BE2C (cell line): Measurements from ENCODE around the gene PRPF39.

ENCODE experiments used
- DNase-seq: peaks from one replicate; pipeline ENCODE4 v3.0.0-alpha.2; 2020
- H3K27me3 ChIP-seq: fragments of 250-450 bp; sonication (Bioruptor Pico); 2 replicates; pipeline ENCODE4 v1.5.1; 2020; ENCODE audit warnings: mild to moderate bottlenecking
- H3K36me3 ChIP-seq: fragments of 250-450 bp; sonication (Bioruptor Pico); 2 replicates; pipeline ENCODE4 v1.5.1; 2020; ENCODE audit warnings: mild to moderate bottlenecking
- H3K4me1 ChIP-seq: fragments of 250-450 bp; sonication (Bioruptor Pico); 2 replicates; pipeline ENCODE4 v1.5.1; 2020
- H3K4me3 ChIP-seq: 2 replicates; pipeline ENCODE4 v1.5.1; 2011; ENCODE audit warnings: low read depth, low read length
- H3K9me3 ChIP-seq: fragments of 250-450 bp; sonication (Bioruptor Pico); 2 replicates; pipeline ENCODE4 v1.5.1; 2020
- TF ChIP-seq, protein P1 (sequence below): IDR thresholded peaks from 2 replicates; pipeline ENCODE4 v1.5.1; 2012; ENCODE audit warnings: mild to moderate bottlenecking, low read depth, low read length

Gene PRPF39

DNA sequence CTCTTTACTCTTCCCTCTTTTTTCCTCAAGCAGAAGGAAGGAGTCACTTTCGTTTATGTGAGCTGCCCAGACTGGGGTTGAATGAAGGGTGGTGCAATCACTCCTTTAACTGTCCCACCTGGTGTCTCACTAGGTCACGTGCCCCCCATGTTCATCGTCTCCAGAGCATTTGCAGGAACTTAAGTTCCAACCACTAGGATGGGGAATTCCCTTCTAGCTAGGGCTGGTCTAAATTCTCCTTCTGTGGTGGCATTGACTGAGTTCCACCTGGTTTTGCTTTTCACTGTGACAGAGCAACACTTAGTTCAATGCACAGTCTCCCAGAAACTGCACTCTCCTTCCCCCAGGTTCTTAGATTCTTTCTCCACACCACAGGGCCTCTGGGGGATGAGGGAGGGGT, 61.3 kb downstream of the PRPF39 start:
- TF ChIP-seq, protein P1, sequence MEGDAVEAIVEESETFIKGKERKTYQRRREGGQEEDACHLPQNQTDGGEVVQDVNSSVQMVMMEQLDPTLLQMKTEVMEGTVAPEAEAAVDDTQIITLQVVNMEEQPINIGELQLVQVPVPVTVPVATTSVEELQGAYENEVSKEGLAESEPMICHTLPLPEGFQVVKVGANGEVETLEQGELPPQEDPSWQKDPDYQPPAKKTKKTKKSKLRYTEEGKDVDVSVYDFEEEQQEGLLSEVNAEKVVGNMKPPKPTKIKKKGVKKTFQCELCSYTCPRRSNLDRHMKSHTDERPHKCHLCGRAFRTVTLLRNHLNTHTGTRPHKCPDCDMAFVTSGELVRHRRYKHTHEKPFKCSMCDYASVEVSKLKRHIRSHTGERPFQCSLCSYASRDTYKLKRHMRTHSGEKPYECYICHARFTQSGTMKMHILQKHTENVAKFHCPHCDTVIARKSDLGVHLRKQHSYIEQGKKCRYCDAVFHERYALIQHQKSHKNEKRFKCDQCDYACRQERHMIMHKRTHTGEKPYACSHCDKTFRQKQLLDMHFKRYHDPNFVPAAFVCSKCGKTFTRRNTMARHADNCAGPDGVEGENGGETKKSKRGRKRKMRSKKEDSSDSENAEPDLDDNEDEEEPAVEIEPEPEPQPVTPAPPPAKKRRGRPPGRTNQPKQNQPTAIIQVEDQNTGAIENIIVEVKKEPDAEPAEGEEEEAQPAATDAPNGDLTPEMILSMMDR: no peak
- H3K36me3 ChIP-seq: peaks cover 9% of the 10 kb centered on the region
- no peak for DNase-seq
- no peaks in the 10 kb centered on the region for H3K9me3 ChIP-seq
- no peaks in the 10 kb centered on the region for H3K27me3 ChIP-seq
- H3K4me1 ChIP-seq: no peaks in the 10 kb centered on the region
- H3K4me3 ChIP-seq: no peak overlapping the region

DNA sequence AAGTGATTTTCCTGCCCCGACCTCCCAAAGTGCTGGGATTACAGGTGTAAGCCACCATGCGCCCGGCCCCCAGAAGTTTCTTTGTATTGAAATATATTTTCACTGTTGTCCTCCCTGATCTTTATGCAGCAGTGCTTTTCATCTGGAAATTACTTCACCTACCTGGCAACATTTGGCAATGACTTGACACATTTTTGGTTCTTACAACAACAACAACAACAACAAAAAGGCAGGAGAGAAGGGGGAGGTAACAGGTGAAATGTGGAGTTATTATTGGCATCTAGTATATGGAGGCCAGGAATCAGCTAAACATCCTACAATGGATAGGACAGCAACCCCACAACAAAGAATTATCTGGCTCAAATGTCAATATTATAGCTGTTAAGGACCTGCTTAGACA, 65.7 kb downstream of the PRPF39 start:
- TF ChIP-seq, protein P1: no peak
- no peak overlapping the region for H3K4me3 ChIP-seq
- no peaks in the 10 kb centered on the region for H3K9me3 ChIP-seq
- DNase-seq: no peak
- no peaks in the 10 kb centered on the region; the same call in 1 of the 2 replicates for H3K4me1 ChIP-seq
- H3K36me3 ChIP-seq: peaks cover 12% of the 10 kb centered on the region
- no peaks in the 10 kb centered on the region for H3K27me3 ChIP-seq

DNA sequence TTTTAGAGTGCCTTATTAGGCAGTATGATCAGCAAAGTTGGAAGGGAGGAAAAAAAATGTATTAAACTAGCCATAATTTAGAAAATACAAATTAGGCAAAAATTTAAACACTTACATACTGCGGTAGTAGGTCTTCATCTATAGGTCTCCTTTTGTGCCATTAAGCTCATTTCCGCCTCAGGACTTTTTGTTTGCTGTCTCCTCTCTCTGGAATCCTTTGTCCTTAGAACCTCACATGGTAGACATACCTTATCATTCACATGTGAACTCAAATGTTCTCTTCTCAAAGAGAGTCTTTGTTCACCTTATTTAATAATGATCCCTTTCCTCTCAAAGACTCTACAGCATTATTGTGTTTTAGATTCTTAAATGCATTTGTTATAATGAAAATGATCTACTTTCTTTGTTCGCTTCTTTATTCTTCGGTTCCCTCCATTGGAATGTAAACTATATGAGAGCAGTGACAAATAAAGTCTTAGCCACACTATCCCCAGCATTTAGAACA, 66.5 kb downstream of the PRPF39 start:
- no peak for DNase-seq
- no peaks in the 10 kb centered on the region; the same call in 1 of the 2 replicates for H3K4me1 ChIP-seq
- H3K36me3 ChIP-seq: peaks cover 11% of the 10 kb centered on the region
- no peak overlapping the region for H3K4me3 ChIP-seq
- H3K9me3 ChIP-seq: no peaks in the 10 kb centered on the region
- TF ChIP-seq, protein P1: no peak
- no peaks in the 10 kb centered on the region for H3K27me3 ChIP-seq

DNA sequence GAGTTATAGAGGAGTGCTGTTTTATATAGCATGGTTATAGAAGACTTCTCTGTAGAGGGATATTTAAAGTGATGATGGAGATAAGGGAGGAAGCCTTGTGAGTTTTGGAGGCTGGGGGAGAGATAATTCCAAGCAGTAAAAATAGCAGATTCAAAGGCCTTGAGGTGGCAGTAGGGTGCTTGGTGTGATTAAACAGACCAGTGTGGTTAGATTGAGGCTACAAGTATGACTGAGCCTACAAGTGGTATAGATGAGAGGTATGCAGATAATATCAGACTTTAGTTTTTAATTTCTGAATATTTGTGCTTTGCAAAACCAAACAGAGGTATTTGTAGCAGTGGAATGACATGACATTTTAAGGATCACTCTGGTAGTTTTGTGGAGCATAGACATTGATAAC, 72.2 kb downstream of the PRPF39 start:
- TF ChIP-seq, protein P1: no peak
- Histone ChIP-seq H3K4me3 (no peak overlapping the region), H3K4me1 (no peaks in the 10 kb centered on the region; the same call in 1 of the 2 replicates), H3K36me3 (peaks cover 17% of the 10 kb centered on the region), H3K27me3 (no peaks in the 10 kb centered on the region), H3K9me3 (no peaks in the 10 kb centered on the region)
- DNase-seq: no peak
